Ascending aorta (tissue), 2 donors: ENCODE results near the gene LMNA. TPM values are rescaled to one million over a fixed set of nuclear protein-coding genes. Genes with fewer than 3 reads are reported as not detected.

Source experiments
- DNase-seq, 2 donors: peaks; one replicate each; pipeline ENCODE4 v3.0.0-alpha.2; 2019; ENCODE audit warnings: low spot score in 2 of 2
- H3K27ac ChIP-seq, 2 donors: fragments of 200-600 bp; sonication (generic); one replicate each; pipeline ENCODE4 v1.5.1; 2016 to 2017; ENCODE audit warnings: mild to moderate bottlenecking in 1 of 2
- H3K27me3 ChIP-seq: fragments of 200-600 bp; sonication (generic); one replicate; pipeline ENCODE4 v1.5.1; 2017
- H3K36me3 ChIP-seq, 2 donors: fragments of 200-600 bp; sonication (generic); one replicate each; pipeline ENCODE4 v1.5.1; 2016
- H3K4me1 ChIP-seq, 2 donors: fragments of 200-600 bp; sonication (generic); one replicate each; pipeline ENCODE4 v1.5.1; 2016 to 2017; ENCODE audit warnings: mild to moderate bottlenecking in 1 of 2
- H3K4me3 ChIP-seq, 2 donors: fragments of 200-600 bp; sonication (generic); one replicate each; pipeline ENCODE4 v1.5.1; 2016 to 2017; ENCODE audit warnings: mild to moderate bottlenecking in 1 of 2
- H3K9me3 ChIP-seq, 2 donors: fragments of 200-600 bp; sonication (generic); one replicate each; pipeline ENCODE4 v1.5.1; 2016
- CTCF ChIP-seq, 3 experiments: fragments of 200-600 bp in 2 of 3; fragments of 450-650 bp in 1 of 3; sonication (generic) in 2 of 3; IDR thresholded peaks; one replicate each; pipeline ENCODE4 v1.5.1; 2016 to 2019; ENCODE audit warnings: antibody characterized with exemption in 3 of 3, mild to moderate bottlenecking in 1 of 3, moderate library complexity in 1 of 3
- intact Hi-C: fragments of 100-400 bp; cut with DNase I; formaldehyde crosslinking; loops from one replicate; pipeline ENCODE4 v1.15.1; 2023
- total RNA-seq: library from RNA; depleted of rRNA; stranded (reverse); fragments of >200 nt; gene quantifications from one replicate; pipeline ENCODE4 v1.1.0, GENCODE V29; 2016

LMNA gene
- total RNA-seq, 1 donor from 2014 or later = 783 TPM

DNA sequence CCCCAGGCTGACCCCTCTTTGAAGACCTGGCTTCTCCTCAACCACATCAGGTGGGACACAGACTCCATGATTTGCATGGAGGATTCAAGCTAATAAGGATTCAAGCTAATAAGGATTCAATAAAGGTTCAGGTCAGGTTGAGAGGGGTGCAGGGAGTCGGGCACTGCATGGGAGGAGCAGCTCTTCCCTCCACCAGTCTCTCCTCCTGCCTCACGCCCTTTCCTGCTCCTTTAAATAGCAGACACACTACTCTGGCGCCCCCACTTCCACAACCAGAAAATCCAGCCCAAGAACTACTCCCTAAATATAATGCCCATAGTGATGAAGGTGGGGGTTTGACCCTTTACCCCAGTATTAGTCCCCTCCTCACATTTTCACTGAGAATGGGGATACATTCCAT, 39.3 kb upstream of the LMNA start:
- intact Hi-C loops = no loop called here
- no peak for TF ChIP-seq CTCF (IDR thresholded peaks at IDR 0.05)
- Histone ChIP-seq H3K27me3 (no peaks in the 10 kb centered on the region), H3K36me3 (no peaks in the 10 kb centered on the region), H3K27ac (no peak overlapping the region), H3K4me1 (no peaks in the 10 kb centered on the region), H3K4me3 (no peak overlapping the region), H3K9me3 (no peaks in the 10 kb centered on the region)
- no peak for DNase-seq

GRCh38 chr1:156075775-156076204, 38.7 kb upstream of the LMNA start:
- H3K4me1 ChIP-seq = no peaks in the 10 kb centered on the region
- H3K36me3 ChIP-seq = no peaks in the 10 kb centered on the region
- intact Hi-C loops = no loop called here
- DNase-seq = no peak
- H3K4me3 ChIP-seq = peak overlapping the region in 1 of 2 donors; percentile 16
- no peak for TF ChIP-seq CTCF (IDR thresholded peaks at IDR 0.05)
- no peak overlapping the region for H3K27ac ChIP-seq
- no peaks in the 10 kb centered on the region for H3K27me3 ChIP-seq
- no peaks in the 10 kb centered on the region for H3K9me3 ChIP-seq

DNA sequence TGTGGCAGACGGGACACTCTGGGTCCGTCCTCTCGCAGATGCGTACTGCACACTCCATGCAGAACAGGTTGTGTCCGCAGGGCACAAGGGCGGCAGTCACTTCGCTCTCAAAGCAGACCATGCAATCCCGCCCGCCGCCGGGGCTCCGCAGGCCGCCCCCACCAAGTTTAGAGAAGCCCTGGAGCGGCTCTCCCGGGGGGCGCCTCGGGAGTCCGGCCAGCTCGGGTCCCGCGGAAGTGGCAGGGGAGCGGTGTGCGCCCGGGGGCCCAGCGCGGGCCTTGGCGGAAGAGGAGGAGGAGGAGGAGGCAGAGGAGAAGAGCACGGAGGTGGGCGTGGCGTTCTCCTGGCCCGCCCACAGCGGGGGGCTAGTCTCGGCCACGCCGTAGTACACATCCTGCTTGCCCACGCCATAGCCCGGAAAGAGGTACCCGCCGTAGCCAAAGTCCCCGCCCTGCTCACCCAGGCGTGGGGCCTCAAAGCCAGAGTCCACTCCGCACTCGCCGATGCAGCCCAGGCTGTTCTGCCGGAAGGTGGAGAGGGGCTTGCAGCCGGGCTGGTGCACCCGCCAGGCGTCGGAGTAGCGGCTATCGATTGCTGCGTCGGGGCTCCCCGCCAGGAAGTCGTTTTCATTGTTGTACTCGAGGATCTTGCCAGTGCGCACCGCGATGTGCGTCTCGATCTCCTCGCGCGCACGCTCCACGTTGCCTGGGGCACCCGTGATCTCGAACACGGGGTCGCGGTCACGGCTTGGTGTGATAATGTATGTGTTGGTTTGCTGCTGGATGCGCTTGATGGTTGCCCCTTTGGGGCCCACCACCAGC, 37.7 kb upstream of the LMNA start:
- Histone ChIP-seq H3K27ac (no peak overlapping the region), H3K9me3 (no peaks in the 10 kb centered on the region), H3K36me3 (no peaks in the 10 kb centered on the region), H3K4me3 (peak overlapping the region; percentile 16 to 27), H3K27me3 (no peaks in the 10 kb centered on the region), H3K4me1 (peaks cover 0 to 3% of the 10 kb centered on the region in 2 donors)
- TF ChIP-seq CTCF (IDR thresholded peaks at IDR 0.05) = no peak
- intact Hi-C loops = no loop called here
- DNase-seq = no peak

- DNase-seq = no peak
- intact Hi-C loops = no loop called here
- Histone ChIP-seq H3K4me3 (no peak overlapping the region), H3K4me1 (peaks cover 0 to 7% of the 10 kb centered on the region in 2 donors), H3K9me3 (no peaks in the 10 kb centered on the region), H3K36me3 (no peaks in the 10 kb centered on the region), H3K27ac (no peak overlapping the region), H3K27me3 (no peaks in the 10 kb centered on the region)
- TF ChIP-seq CTCF (IDR thresholded peaks at IDR 0.05) = no peak
These were observed 37.1 kb upstream of the LMNA start for GRCh38 chr1:156077430-156077760.

DNA sequence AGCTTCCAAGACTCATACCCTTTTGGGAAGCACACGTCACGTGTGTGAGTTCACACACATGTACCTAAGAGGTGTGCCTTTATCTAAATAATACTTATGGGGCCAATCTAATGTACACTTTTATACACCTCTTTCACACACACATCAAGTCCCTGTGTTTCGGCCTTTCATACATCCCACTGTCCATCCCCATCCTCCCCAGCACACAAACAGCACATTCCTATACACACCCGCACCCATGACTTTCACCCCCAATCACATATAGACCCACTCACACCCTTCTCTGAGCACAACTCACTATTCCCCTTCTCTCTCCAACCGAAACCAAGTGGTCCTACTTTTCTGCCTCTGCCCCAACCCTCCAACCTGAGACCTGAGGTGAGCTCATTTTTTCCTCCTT, 35.8 kb upstream of the LMNA start:
- Histone ChIP-seq H3K4me1 (peaks cover 4 to 14% of the 10 kb centered on the region in 2 donors), H3K27me3 (no peaks in the 10 kb centered on the region), H3K9me3 (no peaks in the 10 kb centered on the region), H3K36me3 (no peaks in the 10 kb centered on the region), H3K27ac (no peak overlapping the region), H3K4me3 (no peak overlapping the region)
- intact Hi-C loops = no loop called here
- no peak for TF ChIP-seq CTCF (IDR thresholded peaks at IDR 0.05)
- no peak for DNase-seq
